ENCODE data around the gene CA12.

GRCh38 chr15:63369781-63370180, 11.9 kb downstream of the CA12 start:
- TF ChIP-seq CTCF (conservative IDR thresholded peaks at IDR 0.05; ENCODE audit: low read depth, low read length) (no peak), EZH2 (IDR thresholded peaks at IDR 0.05; ENCODE audit: borderline replicate concordance, low read depth, low read length, poor library complexity, severe bottlenecking) (no peak)

Measured in A673 (cell line).